Endothelial cell (in vitro differentiated cells): ENCODE measurements around the gene UPF1. TPM values are rescaled to one million over a fixed set of nuclear protein-coding genes. Genes with fewer than 3 reads are reported as not detected.

Experiments
- DNase-seq: peaks from one replicate; pipeline ENCODE4 v3.0.0; 2021; ENCODE audit warnings: low spot score
- H3K27ac Mint-ChIP-seq: one replicate; pipeline ENCODE4 v1.8.0; 2021; ENCODE audit warnings: mixed read lengths, inconsistent platforms; ENCODE audit not compliant: unreplicated experiment
- H3K27me3 Mint-ChIP-seq: one replicate; pipeline ENCODE4 v1.8.0; 2021; ENCODE audit warnings: mild to moderate bottlenecking, moderate library complexity, mixed read lengths, inconsistent platforms; ENCODE audit not compliant: unreplicated experiment
- H3K36me3 Mint-ChIP-seq: one replicate; pipeline ENCODE4 v1.8.0; 2021; ENCODE audit warnings: mild to moderate bottlenecking, low read depth, mixed read lengths, inconsistent platforms; ENCODE audit not compliant: unreplicated experiment
- H3K4me1 Mint-ChIP-seq: one replicate; pipeline ENCODE4 v1.8.0; 2021; ENCODE audit warnings: mild to moderate bottlenecking, mixed read lengths, inconsistent platforms; ENCODE audit not compliant: unreplicated experiment
- H3K4me3 Mint-ChIP-seq: one replicate; pipeline ENCODE4 v1.8.0; 2021; ENCODE audit warnings: mild to moderate bottlenecking, mixed read lengths, inconsistent platforms; ENCODE audit not compliant: unreplicated experiment
- H3K9me3 Mint-ChIP-seq: one replicate; pipeline ENCODE4 v1.8.0; 2021; ENCODE audit warnings: mixed read lengths, inconsistent platforms; ENCODE audit not compliant: unreplicated experiment
- CTCF ChIP-seq: fragments of 200-600 bp; sonication (generic); IDR thresholded peaks from one replicate; pipeline ENCODE4 v1.5.0; 2021; ENCODE audit warnings: antibody characterized with exemption; ENCODE audit not compliant: unreplicated experiment
- total RNA-seq: library from RNA; stranded (reverse); fragmentation: NEBNext Ultra II Directional; extraction: Animal tissue kit (Norgen Biotek cat#: 25700); gene quantifications from one replicate; pipeline ENCODE4 v1.2.1, GENCODE V29; 2021; ENCODE audit not compliant: unreplicated experiment

Gene UPF1
- total RNA-seq, 1 donor from 2014 or later = 69.8 TPM

- no peaks in the 10 kb centered on the region for H3K4me1 Mint-ChIP-seq
- no peak overlapping the region for H3K27ac Mint-ChIP-seq
- no peak for TF ChIP-seq CTCF
- H3K27me3 Mint-ChIP-seq = peaks cover 8% of the 10 kb centered on the region
- H3K9me3 Mint-ChIP-seq = no peaks in the 10 kb centered on the region
- H3K4me3 Mint-ChIP-seq = no peak overlapping the region
- H3K36me3 Mint-ChIP-seq = no peaks in the 10 kb centered on the region
- DNase-seq = no peak
These were observed 31.7 kb upstream of the UPF1 start for GRCh38 chr19:18800079-18800478.

DNA sequence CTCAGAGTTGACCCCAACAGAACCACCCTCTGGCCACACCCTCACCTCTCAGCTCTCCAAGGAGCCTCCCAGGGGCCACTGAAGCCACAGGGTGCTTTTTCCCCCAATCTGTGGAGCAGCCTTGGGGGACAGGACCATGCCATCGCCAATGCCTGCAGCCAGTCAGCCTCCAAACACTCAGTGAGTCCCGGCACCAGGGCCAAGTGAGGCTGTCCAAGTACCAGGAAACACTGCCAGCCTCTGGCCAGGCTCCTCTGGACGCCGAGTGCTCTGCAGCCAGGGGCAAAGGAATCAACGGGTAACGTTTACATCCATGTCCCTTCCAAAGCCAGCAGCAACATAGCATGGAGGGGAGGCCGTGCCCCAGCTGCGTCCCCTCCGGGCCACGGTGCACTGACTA, 31.1 kb upstream of the UPF1 start:
- Mint-ChIP-seq H3K27ac (no peak overlapping the region), H3K27me3 (peaks cover 8% of the 10 kb centered on the region), H3K9me3 (no peaks in the 10 kb centered on the region)

GRCh38 chr19:18802354-18802753, 29.4 kb upstream of the UPF1 start:
- DNase-seq = no peak
- Mint-ChIP-seq H3K4me3 (no peak overlapping the region), H3K27ac (no peak overlapping the region)

More for the DNA sequence above, 31.1 kb upstream of the UPF1 start:
- no peak for TF ChIP-seq CTCF
- no peak overlapping the region for H3K4me3 Mint-ChIP-seq
- no peak for DNase-seq
- no peaks in the 10 kb centered on the region for H3K4me1 Mint-ChIP-seq
- no peaks in the 10 kb centered on the region for H3K36me3 Mint-ChIP-seq

DNA sequence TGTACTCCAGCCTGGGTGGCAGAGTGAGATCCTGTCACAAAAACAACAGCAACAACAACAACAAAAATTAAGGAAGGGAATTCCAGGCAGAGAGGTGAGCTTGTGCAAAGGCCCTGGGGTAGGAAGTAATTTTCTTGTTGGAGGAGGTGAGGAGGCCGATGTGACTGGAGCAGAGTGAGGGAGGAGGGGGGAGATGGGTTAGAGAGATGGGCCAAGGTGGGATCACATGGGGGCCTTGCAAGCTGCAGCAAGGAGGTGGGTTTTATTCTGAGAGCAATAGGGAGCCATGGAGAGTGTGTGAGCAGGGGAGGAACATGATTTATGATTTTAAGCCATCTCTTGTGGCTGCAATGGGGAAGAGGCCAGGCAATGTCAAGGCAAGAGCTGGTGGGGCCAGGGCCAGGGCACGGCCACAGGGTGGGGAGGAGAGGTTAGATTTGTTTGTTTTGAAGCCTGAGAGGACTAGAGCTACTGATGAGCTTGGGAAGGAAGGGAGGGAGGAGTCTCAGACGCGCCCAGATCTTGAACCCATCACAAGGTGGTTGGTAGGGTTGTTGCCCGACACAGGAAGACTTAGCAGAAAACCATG, 28.1 kb upstream of the UPF1 start:
- no peak for DNase-seq
- Mint-ChIP-seq H3K36me3 (no peaks in the 10 kb centered on the region), H3K27me3 (peaks cover 5% of the 10 kb centered on the region), H3K4me3 (no peak overlapping the region), H3K27ac (no peak overlapping the region), H3K4me1 (no peaks in the 10 kb centered on the region), H3K9me3 (no peaks in the 10 kb centered on the region)
- TF ChIP-seq CTCF = no peak

More at GRCh38 chr19:18802354-18802753, 29.4 kb upstream of the UPF1 start:
- Mint-ChIP-seq H3K4me1 (no peaks in the 10 kb centered on the region), H3K36me3 (no peaks in the 10 kb centered on the region), H3K9me3 (no peaks in the 10 kb centered on the region), H3K27me3 (peaks cover 9% of the 10 kb centered on the region)
- no peak for TF ChIP-seq CTCF

GRCh38 chr19:18804139-18804601, 27.6 kb upstream of the UPF1 start:
- H3K4me1 Mint-ChIP-seq = no peaks in the 10 kb centered on the region
- DNase-seq = no peak
- H3K27me3 Mint-ChIP-seq = peaks cover 5% of the 10 kb centered on the region
- no peaks in the 10 kb centered on the region for H3K9me3 Mint-ChIP-seq
- H3K36me3 Mint-ChIP-seq = no peaks in the 10 kb centered on the region
- no peak for TF ChIP-seq CTCF
- no peak overlapping the region for H3K27ac Mint-ChIP-seq
- H3K4me3 Mint-ChIP-seq = no peak overlapping the region
